Parathyroid adenoma (tissue), 2 donors: ENCODE measurements around the gene TPSD1.

ENCODE experiments used
- H2AFZ ChIP-seq: fragments of 300-600 bp; sonication (generic); one replicate; pipeline ENCODE4 v1.7.0; 2017; ENCODE audit warnings: antibody characterized with exemption, mild to moderate bottlenecking
- H3K27ac ChIP-seq: fragments of 300-600 bp; sonication (generic); one replicate; pipeline ENCODE4 v1.7.0; 2017
- H3K27me3 ChIP-seq: fragments of 300-600 bp; sonication (generic); one replicate; pipeline ENCODE4 v1.7.0; 2017; ENCODE audit warnings: low read length; ENCODE audit not compliant: control insufficient read depth, insufficient read depth
- H3K36me3 ChIP-seq: fragments of 300-600 bp; sonication (generic); one replicate; pipeline ENCODE4 v1.7.0; 2017; ENCODE audit warnings: low read length; ENCODE audit not compliant: control insufficient read depth, insufficient read depth
- H3K4me1 ChIP-seq: fragments of 300-600 bp; sonication (generic); one replicate; pipeline ENCODE4 v1.7.0; 2017; ENCODE audit warnings: control low read depth
- H3K4me2 ChIP-seq: fragments of 300-600 bp; sonication (generic); one replicate; pipeline ENCODE4 v1.7.0; 2017; ENCODE audit warnings: low read length
- H3K4me3 ChIP-seq: fragments of 300-600 bp; sonication (generic); one replicate; pipeline ENCODE4 v1.7.0; 2017; ENCODE audit warnings: low read depth, low read length
- H3K79me2 ChIP-seq: fragments of 300-600 bp; sonication (generic); one replicate; pipeline ENCODE4 v1.7.0; 2017; ENCODE audit warnings: control low read depth
- H3K9ac ChIP-seq: fragments of 300-600 bp; sonication (generic); one replicate; pipeline ENCODE4 v1.7.0; 2017; ENCODE audit warnings: mild to moderate bottlenecking
- H3K9me3 ChIP-seq: fragments of 300-600 bp; sonication (generic); one replicate; pipeline ENCODE4 v1.7.0; 2017; ENCODE audit warnings: low read length; ENCODE audit not compliant: control insufficient read depth
- TF ChIP-seq, protein P1 (sequence below): fragments of 300-600 bp; sonication (generic); IDR thresholded peaks from one replicate; pipeline ENCODE4 v1.7.0; 2017; ENCODE audit warnings: antibody characterized with exemption, mild to moderate bottlenecking
- donor health status: primary hyperparathyroidism.

Gene TPSD1

DNA sequence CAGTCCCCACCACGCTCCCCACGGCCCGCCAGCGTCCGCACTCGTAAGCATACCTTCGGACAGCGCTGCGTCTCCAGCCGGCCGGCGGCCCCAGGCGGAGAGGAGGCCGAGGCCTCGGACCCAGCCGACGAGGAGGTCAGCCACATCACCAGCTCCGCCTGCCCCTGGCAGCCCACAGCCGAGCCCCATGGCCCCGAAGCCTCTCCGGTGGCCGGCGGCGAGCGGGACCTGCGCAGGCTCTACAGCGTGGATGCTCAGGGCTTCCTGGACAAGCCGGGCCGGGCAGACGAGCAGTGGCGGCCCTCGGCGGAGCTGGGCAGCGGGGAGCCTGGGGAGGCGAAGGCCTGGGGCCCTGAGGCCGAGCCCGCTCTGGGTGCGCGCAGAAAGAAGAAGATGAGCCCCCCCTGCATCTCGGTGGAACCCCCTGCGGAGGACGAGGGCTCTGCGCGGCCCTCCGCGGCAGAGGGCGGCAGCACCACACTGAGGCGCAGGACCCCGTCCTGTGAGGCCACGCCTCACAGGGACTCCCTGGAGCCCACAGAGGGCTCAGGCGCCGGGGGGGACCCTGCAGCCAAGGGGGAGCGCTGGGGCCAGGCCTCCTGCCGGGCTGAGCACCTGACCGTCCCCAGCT, 35.7 kb upstream of the TPSD1 start:
- Histone ChIP-seq H3K9ac (no peak overlapping the region), H3K27me3 (no peaks in the 10 kb centered on the region), H3K79me2 (no peaks in the 10 kb centered on the region), H3K9me3 (no peaks in the 10 kb centered on the region), H3K36me3 (no peaks in the 10 kb centered on the region), H2AFZ (no peak overlapping the region), H3K4me1 (peaks cover 1% of the 10 kb centered on the region), H3K4me3 (no peak overlapping the region), H3K4me2 (no peak overlapping the region), H3K27ac (no peak overlapping the region)
- TF ChIP-seq, protein P1, sequence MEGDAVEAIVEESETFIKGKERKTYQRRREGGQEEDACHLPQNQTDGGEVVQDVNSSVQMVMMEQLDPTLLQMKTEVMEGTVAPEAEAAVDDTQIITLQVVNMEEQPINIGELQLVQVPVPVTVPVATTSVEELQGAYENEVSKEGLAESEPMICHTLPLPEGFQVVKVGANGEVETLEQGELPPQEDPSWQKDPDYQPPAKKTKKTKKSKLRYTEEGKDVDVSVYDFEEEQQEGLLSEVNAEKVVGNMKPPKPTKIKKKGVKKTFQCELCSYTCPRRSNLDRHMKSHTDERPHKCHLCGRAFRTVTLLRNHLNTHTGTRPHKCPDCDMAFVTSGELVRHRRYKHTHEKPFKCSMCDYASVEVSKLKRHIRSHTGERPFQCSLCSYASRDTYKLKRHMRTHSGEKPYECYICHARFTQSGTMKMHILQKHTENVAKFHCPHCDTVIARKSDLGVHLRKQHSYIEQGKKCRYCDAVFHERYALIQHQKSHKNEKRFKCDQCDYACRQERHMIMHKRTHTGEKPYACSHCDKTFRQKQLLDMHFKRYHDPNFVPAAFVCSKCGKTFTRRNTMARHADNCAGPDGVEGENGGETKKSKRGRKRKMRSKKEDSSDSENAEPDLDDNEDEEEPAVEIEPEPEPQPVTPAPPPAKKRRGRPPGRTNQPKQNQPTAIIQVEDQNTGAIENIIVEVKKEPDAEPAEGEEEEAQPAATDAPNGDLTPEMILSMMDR = no peak

DNA sequence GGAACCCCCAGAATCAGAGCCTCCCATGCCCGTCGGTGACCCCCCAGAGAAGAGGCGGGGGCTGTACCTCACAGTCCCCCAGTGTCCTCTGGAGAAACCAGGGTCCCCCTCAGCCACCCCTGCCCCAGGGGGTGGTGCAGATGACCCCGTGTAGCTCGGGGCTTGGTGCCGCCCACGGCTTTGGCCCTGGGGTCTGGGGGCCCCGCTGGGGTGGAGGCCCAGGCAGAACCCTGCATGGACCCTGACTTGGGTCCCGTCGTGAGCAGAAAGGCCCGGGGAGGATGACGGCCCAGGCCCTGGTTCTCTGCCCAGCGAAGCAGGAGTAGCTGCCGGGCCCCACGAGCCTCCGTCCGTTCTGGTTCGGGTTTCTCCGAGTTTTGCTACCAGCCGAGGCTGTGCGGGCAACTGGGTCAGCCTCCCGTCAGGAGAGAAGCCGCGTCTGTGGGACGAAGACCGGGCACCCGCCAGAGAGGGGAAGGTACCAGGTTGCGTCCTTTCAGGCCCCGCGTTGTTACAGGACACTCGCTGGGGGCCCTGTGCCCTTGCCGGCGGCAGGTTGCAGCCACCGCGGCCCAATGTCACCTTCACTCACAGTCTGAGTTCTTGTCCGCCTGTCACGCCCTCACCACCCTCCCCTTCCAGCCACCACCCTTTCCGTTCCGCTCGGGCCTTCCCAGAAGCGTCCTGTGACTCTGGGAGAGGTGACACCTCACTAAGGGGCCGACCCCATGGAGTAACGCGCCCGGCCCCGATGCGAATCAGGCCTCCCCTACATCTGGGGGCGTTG, 34.8 kb upstream of the TPSD1 start:
- Histone ChIP-seq H3K36me3 (no peaks in the 10 kb centered on the region), H3K79me2 (no peaks in the 10 kb centered on the region), H3K9ac (no peak overlapping the region), H3K4me2 (no peak overlapping the region), H2AFZ (no peak overlapping the region), H3K9me3 (no peaks in the 10 kb centered on the region), H3K4me1 (peaks cover 9% of the 10 kb centered on the region), H3K4me3 (no peak overlapping the region), H3K27me3 (no peaks in the 10 kb centered on the region), H3K27ac (no peak overlapping the region)
- TF ChIP-seq, protein P1 = no peak

DNA sequence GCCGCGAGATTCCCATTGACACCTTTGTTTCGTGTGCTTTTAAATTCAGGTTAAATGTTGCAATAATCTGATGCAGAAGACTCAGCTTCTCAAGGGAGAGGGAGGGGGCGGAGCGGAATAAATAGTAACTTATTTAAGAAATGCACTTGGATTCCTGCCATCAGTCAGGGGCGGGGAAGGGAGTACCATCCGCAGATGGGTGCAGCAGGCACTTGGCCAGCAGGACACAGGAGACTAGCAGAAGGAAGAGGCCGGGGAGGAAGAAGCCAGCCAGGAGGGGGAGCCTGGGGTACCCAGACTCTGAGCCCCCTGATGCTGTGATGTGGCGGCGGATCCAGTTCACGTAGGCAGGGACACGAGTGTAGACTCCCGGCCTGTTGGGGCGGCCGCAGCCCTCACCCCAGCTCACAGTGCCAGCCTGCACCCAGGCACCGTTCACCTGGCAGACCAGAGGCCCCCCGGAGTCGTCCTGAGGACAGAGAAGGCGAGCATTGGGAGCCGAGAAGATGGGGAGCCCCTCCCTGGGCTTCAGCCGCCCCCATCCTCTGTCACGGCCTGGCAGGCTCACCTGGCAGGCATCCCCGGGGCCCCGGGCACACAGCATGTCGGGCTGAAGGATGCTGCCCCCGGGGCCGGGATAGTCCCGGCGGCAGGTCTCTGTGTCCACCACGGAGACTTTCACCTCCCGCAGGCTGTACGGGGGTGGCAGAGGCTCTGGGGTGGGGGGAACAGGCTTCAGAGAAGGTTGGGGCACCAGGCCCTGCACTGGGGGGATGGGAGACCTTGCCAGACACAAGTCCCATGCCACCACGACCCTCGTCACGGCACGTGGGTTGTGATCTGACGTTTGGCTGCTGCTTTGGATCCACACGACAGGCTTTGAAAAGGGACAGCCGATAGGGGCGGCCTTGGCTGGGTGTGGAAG, 34.0 kb upstream of the TPSD1 start:
- Histone ChIP-seq H3K9ac (no peak overlapping the region), H3K36me3 (no peaks in the 10 kb centered on the region), H3K4me3 (no peak overlapping the region), H3K79me2 (no peaks in the 10 kb centered on the region), H3K4me1 (peaks cover 9% of the 10 kb centered on the region), H3K27me3 (no peaks in the 10 kb centered on the region), H3K4me2 (no peak overlapping the region), H3K9me3 (no peaks in the 10 kb centered on the region), H3K27ac (no peak overlapping the region), H2AFZ (no peak overlapping the region)
- TF ChIP-seq, protein P1 = no peak

GRCh38 chr16:1222553-1223354, 33.1 kb upstream of the TPSD1 start:
- TF ChIP-seq, protein P1 = no peak

More at GRCh38 chr16:1222553-1223354, 33.1 kb upstream of the TPSD1 start:
- Histone ChIP-seq H3K79me2 (no peaks in the 10 kb centered on the region), H3K27me3 (no peaks in the 10 kb centered on the region), H3K27ac (no peak overlapping the region), H3K4me3 (no peak overlapping the region), H3K4me2 (no peak overlapping the region), H2AFZ (no peak overlapping the region), H3K9ac (no peak overlapping the region), H3K9me3 (no peaks in the 10 kb centered on the region), H3K36me3 (no peaks in the 10 kb centered on the region), H3K4me1 (peaks cover 9% of the 10 kb centered on the region)
